ENCODE measurements around the gene RYR3.

The RYR3 gene

GRCh38 chr15:33623010-33623409 is 312.2 kb downstream of the RYR3 start (continued):
- no peak for TF ChIP-seq ZNF701 (tag by site-specific recombination; IDR thresholded peaks at IDR 0.05)
- TF ChIP-seq HIC1 (tag by site-specific recombination; IDR thresholded peaks at IDR 0.05) = no peak
- no peak for TF ChIP-seq ZBTB8A (tag by site-specific recombination; IDR thresholded peaks at IDR 0.05)
- TF ChIP-seq ZNF549 (tag by site-specific recombination; IDR thresholded peaks at IDR 0.05) = no peak

DNA sequence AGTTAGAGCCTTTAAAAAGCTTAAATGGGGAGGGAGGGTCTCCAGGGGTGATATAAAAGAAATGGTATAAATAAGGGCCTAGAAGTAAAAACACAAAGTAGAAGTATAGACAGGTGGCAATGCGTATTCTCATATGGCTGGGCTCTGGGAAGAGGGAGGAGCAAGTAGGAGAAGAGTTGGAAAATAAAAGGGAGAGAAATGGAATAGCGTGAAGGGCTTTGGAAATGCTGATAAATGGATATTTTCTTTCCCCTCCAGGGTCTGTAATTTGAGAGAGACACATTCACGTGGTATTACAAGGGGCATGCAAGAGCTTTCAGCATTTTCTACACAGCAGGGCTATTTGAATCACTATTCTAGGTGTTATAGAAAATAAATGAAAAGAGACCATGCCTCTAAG is 313.7 kb downstream of the RYR3 start:
- ChIA-PET CTCF (interaction anchor here (0.6 kb wide), 1 partner anchor 143 kb away, joined by 5 read pairs; no protein-coding TSS in a partner anchor), POLR2A (no interaction called here)
- Histone ChIP-seq H3K4me3 (ENCODE audit: low read depth, low read length) (no peak overlapping the region), H3K27ac (ENCODE audit: extremely low read depth, low read depth, low read length) (no peak overlapping the region), H3K9me3 (ENCODE audit: control insufficient read depth, insufficient read depth, low read depth, low read length) (no peaks in the 10 kb centered on the region), H3K36me3 (ENCODE audit: control insufficient read depth in 2 of 2, insufficient read depth in 1 of 2, low read length in 2 of 2) (no peaks in the 10 kb centered on the region), H3K4me1 (ENCODE audit: control insufficient read depth, insufficient read depth, low read length) (no peaks in the 10 kb centered on the region)
- TF ChIP-seq HOXC10 (CRISPR knock-in tag; IDR thresholded peaks at IDR 0.05) = no peak
- no peak for TF ChIP-seq ZNF529 (tag by site-specific recombination; IDR thresholded peaks at IDR 0.05; ENCODE audit: insufficient replicate concordance)
- no peak for TF ChIP-seq ZNF837 (tag by site-specific recombination; IDR thresholded peaks at IDR 0.05)
- no peak for TF ChIP-seq ZNF114 (tag by site-specific recombination; IDR thresholded peaks at IDR 0.05)
- TF ChIP-seq ZNF362 (tag by site-specific recombination; IDR thresholded peaks at IDR 0.05) = no peak
- TF ChIP-seq ZNF76 (tag by site-specific recombination; IDR thresholded peaks at IDR 0.05; ENCODE audit: borderline replicate concordance, low read depth) = no peak
- TF ChIP-seq ZNF121 (tag by site-specific recombination; IDR thresholded peaks at IDR 0.05) = no peak
- TF ChIP-seq ZNF223 (tag by site-specific recombination; IDR thresholded peaks at IDR 0.05) = no peak

DNA sequence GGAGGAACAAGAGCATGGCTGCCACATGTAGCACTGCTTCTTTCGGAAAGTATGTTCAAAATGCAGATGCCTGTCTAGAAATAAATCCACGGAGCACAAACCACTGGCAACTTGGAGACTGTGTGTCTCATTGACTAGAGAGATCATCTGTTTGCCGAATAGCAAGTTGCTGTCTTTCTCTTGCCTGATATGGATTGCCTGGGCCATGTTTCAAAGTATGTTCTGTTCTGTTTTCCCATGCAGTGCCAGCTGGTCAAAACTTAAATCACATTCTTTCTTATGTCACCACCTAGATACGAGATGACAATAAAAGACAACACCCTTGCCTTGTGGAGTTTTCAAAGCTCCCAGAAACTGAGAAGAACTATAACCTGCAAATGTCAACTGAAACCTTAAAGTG is 318.9 kb downstream of the RYR3 start:
- CTCF ChIA-PET = interaction anchor here (0.6 to 0.7 kb wide), 2 partner anchors 16 to 1012 kb away, joined by 3 to 4 read pairs; no protein-coding TSS in a partner anchor
- TF ChIP-seq ZSCAN5A (tag by site-specific recombination; IDR thresholded peaks at IDR 0.05) (no peak), YY1 (tag by site-specific recombination; IDR thresholded peaks at IDR 0.05) (no peak), ZNF548 (tag by site-specific recombination; IDR thresholded peaks at IDR 0.05) (no peak), ZNF621 (tag by site-specific recombination; IDR thresholded peaks at IDR 0.05) (no peak), ZNF2 (tag by site-specific recombination; IDR thresholded peaks at IDR 0.05) (no peak), ZNF211 (tag by site-specific recombination; IDR thresholded peaks at IDR 0.05; ENCODE audit: low read depth) (no peak), ZNF416 (tag by site-specific recombination; IDR thresholded peaks at IDR 0.05) (no peak), ZNF560 (tag by site-specific recombination; IDR thresholded peaks at IDR 0.05; ENCODE audit: borderline replicate concordance) (no peak), KLF1 (tag by site-specific recombination; IDR thresholded peaks at IDR 0.05) (no peak), ZNF112 (tag by site-specific recombination; IDR thresholded peaks at IDR 0.05) (no peak), SP2 (tag by site-specific recombination; IDR thresholded peaks at IDR 0.05) (no peak), ZNF202 (tag by site-specific recombination; IDR thresholded peaks at IDR 0.05; ENCODE audit: borderline replicate concordance) (no peak), GLI2 (tag by site-specific recombination; IDR thresholded peaks at IDR 0.05; ENCODE audit: borderline replicate concordance, low read depth) (no peak)
- TF ChIP-seq, protein P1, sequence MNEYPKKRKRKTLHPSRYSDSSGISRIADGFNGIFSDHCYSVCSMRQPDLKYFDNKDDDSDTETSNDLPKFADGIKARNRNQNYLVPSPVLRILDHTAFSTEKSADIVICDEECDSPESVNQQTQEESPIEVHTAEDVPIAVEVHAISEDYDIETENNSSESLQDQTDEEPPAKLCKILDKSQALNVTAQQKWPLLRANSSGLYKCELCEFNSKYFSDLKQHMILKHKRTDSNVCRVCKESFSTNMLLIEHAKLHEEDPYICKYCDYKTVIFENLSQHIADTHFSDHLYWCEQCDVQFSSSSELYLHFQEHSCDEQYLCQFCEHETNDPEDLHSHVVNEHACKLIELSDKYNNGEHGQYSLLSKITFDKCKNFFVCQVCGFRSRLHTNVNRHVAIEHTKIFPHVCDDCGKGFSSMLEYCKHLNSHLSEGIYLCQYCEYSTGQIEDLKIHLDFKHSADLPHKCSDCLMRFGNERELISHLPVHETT (tag by site-specific recombination; IDR thresholded peaks at IDR 0.05) = no peak
- TF ChIP-seq, protein P2, sequence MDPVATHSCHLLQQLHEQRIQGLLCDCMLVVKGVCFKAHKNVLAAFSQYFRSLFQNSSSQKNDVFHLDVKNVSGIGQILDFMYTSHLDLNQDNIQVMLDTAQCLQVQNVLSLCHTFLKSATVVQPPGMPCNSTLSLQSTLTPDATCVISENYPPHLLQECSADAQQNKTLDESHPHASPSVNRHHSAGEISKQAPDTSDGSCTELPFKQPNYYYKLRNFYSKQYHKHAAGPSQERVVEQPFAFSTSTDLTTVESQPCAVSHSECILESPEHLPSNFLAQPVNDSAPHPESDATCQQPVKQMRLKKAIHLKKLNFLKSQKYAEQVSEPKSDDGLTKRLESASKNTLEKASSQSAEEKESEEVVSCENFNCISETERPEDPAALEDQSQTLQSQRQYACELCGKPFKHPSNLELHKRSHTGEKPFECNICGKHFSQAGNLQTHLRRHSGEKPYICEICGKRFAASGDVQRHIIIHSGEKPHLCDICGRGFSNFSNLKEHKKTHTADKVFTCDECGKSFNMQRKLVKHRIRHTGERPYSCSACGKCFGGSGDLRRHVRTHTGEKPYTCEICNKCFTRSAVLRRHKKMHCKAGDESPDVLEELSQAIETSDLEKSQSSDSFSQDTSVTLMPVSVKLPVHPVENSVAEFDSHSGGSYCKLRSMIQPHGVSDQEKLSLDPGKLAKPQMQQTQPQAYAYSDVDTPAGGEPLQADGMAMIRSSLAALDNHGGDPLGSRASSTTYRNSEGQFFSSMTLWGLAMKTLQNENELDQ (tag by site-specific recombination; IDR thresholded peaks at IDR 0.05; ENCODE audit: low read depth) = no peak

More for the DNA sequence above, 318.9 kb downstream of the RYR3 start:
- Histone ChIP-seq H3K27ac (ENCODE audit: extremely low read depth, low read depth, low read length) (no peak overlapping the region), H3K4me1 (ENCODE audit: control insufficient read depth, insufficient read depth, low read length) (no peaks in the 10 kb centered on the region), H3K4me3 (ENCODE audit: low read depth, low read length) (no peak overlapping the region), H3K36me3 (ENCODE audit: control insufficient read depth in 2 of 2, insufficient read depth in 1 of 2, low read length in 2 of 2) (no peaks in the 10 kb centered on the region), H3K9me3 (ENCODE audit: control insufficient read depth, insufficient read depth, low read depth, low read length) (no peaks in the 10 kb centered on the region)
- POLR2A ChIA-PET = interaction anchor here (0.6 kb wide), 1 partner anchor 179 kb away, joined by 3 read pairs; no protein-coding TSS in a partner anchor

Data from HEK293 (cell line).